Fibroblast of mammary gland (primary cell): ENCODE measurements around the gene PTMS.
A peak's percentile ranks its signal among the peaks of the same experiment; 100 is the strongest.

Experiments
- DNase-seq: peaks from one replicate; pipeline ENCODE4 v3.0.0-alpha.2; 2010; ENCODE audit warnings: low read depth
- H3K4me3 ChIP-seq: 2 replicates; pipeline ENCODE4 v1.5.1; 2011; ENCODE audit warnings: low read depth, mild to moderate bottlenecking, low read length, moderate library complexity; ENCODE audit not compliant: control insufficient read depth
- TF ChIP-seq, protein P1 (sequence below): conservative IDR thresholded peaks from 2 replicates; pipeline ENCODE4 v1.5.1; 2011; ENCODE audit warnings: low read depth, low read length, inconsistent platforms; ENCODE audit not compliant: control insufficient read depth, insufficient read depth

The PTMS gene

DNA sequence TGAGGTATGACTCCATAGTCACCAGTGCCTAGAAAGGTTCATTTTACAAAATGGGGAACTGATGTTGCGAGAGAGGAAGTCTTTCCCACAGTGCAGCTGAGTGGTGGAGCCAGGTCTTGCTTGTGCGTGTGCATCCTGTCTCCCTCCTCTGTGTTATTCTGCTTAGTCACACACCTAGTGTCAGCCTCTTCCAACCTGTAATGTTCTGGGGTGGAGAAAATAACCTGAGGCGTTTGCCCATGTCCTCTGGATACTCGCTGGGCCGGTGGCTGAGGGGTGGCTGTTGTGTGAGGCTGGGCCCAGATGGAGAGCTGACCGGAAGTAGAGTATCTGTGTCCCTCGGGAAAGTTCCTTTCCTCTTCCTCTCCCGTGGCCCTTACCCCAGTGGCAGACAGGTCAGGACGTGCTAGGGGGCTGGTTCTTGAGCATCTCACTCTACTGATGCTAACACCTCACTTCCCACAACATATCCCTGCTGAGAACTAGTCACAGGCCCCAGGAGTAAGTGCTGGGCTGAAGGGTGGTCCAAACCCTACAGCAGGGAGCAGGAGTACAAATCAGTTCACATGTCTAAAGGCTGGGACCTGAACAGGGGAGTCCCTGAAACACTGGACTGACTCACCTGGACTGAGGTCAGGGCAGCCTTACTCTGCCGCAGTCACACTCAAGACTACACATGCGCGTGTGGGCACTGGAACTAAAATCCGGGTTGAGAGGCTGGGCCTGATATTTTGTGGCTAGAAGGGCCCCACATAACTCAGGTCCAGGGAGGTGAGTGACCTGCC is 20.2 kb upstream of the PTMS start:
- DNase-seq: peak; percentile 12
- TF ChIP-seq, protein P1, sequence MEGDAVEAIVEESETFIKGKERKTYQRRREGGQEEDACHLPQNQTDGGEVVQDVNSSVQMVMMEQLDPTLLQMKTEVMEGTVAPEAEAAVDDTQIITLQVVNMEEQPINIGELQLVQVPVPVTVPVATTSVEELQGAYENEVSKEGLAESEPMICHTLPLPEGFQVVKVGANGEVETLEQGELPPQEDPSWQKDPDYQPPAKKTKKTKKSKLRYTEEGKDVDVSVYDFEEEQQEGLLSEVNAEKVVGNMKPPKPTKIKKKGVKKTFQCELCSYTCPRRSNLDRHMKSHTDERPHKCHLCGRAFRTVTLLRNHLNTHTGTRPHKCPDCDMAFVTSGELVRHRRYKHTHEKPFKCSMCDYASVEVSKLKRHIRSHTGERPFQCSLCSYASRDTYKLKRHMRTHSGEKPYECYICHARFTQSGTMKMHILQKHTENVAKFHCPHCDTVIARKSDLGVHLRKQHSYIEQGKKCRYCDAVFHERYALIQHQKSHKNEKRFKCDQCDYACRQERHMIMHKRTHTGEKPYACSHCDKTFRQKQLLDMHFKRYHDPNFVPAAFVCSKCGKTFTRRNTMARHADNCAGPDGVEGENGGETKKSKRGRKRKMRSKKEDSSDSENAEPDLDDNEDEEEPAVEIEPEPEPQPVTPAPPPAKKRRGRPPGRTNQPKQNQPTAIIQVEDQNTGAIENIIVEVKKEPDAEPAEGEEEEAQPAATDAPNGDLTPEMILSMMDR: no peak
- H3K4me3 ChIP-seq: no peak overlapping the region

DNA sequence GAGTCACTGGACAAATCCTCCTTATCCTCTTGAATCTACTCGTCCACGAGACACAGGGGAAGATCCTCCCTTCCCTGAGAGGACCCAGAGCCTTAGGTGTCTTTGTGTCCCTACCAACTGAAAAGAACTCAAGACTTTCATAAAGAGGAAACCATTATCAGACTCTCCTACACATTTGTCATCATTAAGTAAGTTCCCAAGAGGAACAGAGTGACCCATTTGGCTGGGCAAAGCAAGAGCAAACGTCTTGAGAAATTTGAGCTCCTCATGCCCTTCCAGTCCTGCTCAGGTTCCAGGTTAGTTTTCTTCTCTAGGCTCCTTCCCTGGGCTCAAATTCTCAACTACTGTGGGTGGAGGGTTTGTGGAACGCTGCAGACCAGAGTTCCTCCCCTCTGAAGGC is 18.9 kb upstream of the PTMS start:
- no peak overlapping the region for H3K4me3 ChIP-seq
- TF ChIP-seq, protein P1: no peak
- DNase-seq: no peak

DNA sequence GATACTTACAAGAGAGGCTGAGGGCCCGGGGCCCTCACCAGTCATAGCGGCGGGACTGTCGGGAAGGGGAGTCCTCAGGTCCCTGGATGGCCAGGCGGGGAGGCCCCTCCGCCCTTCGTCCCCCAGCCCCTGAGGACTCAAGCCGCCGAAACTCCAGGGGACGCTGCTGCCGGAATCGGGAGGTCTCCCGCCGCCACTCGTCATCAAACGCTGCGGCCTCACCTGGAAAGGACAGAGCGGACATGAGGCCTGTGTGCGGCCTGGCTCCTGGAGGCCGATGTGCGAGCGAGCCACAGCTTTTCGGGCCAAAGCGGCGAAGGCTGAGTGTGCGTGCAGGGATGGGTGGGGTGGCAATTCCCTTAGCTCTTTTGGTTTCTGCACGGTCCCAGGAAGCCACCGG is 17.4 kb upstream of the PTMS start:
- H3K4me3 ChIP-seq: no peak overlapping the region
- DNase-seq: no peak
- TF ChIP-seq, protein P1: no peak

DNA sequence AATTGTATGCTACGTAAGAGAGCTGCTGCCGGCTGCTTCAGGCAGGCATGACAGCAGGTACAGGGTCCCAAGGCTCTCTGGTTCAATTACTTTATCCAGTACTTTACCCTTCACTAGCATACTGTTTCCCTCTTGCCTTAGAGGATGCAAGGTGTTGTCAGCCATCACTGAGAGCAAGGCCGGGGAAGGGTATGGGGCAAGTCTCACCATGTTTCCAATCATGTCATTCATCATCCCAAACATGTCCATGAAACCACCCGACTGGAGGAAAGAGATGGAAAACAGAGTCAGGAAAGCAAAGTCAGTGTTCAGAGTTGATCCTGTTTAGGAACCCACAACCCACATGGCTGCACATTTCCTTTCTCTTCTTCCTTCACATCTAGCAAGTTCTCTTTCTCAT is 15.7 kb upstream of the PTMS start:
- DNase-seq: no peak
- H3K4me3 ChIP-seq: no peak overlapping the region
- TF ChIP-seq, protein P1: no peak

DNA sequence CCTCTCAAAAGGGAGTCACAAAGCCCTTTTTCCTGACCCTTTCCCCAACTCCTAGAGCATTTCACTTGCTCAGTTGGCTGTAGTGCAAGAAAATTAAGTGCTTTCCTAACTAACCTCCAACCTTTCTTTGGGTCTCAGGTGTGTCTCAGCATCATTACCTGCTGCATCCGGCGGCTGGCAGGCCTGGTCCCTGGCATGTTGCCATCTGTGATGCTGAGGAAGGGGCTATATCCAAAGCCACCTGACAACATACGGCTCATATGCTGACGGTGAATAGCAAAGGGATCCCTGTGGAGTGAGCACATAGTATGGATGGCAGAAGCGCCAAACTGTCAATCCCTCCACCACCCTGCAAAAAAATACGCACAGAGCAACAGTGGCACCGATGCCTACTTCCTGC is 14.4 kb upstream of the PTMS start:
- peak overlapping the region; percentile 83 for H3K4me3 ChIP-seq
- TF ChIP-seq, protein P1: no peak
- DNase-seq: no peak

DNA sequence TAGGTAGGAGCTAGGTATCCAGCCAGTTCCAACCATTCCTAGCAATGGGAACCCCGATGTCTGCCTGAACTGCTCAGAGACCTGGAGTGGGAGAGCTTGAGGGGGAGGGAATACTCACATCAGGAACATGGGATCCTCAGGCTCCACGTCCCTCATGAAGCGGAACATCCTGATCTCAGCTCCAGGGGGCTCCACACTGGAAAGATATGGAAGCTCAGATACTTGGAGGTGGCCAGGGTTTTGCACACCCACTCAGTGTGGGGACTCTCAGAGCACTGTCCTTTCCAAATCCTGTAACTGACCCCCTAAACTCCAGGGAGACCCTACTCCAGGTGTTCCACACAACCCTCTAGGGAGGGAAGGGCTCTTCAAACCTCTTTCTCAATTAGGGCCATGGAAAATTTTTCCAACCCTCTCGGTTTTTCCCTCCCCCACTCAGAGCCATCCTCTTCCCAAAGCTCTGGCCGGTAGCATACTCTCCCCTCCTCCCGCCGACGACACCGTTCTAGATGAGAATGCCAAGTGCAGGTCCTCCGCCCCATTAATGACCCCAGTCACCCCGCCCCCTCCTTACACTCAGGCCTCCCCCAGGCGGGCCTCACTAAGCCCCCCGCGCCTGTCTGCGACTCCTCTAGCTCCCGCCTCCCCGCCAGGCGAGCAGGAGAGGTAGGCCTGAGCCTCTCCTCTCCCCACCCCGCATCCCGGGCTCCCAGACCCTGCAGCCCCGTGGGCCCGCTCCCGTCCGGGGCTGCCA is 13.8 kb upstream of the PTMS start:
- peak; percentile 60 for DNase-seq
- TF ChIP-seq, protein P1: peak; percentile 50
- H3K4me3 ChIP-seq: peak overlapping the region; percentile 83
